GM19463 (cell line): ENCODE results near the gene NIT1.
A peak's percentile ranks its signal among the peaks of the same experiment; 100 is the strongest.

ENCODE experiments used
- ATAC-seq: cut with Tn5 transposase; IDR thresholded peaks from one replicate; pipeline ENCODE4 v1.9.1; 2021; ENCODE audit warnings: mild to moderate bottlenecking, moderate library complexity; ENCODE audit not compliant: unreplicated experiment

The NIT1 gene

GRCh38 chr1:161140755-161141400, 23.0 kb downstream of the NIT1 start:
- no peak for ATAC-seq

- ATAC-seq, result no peak
These were observed 27.9 kb downstream of the NIT1 start for GRCh38 chr1:161145832-161146231.

GRCh38 chr1:161153176-161153575, 35.3 kb downstream of the NIT1 start:
- ATAC-seq, result no peak

GRCh38 chr1:161153682-161154337, 35.9 kb downstream of the NIT1 start, which contains the start of gene UFC1:
Gene UFC1 (plus strand): TSS chr1:161153978. CDS start chr1:161153998, 20 bp downstream.
- peak; percentile 95 for ATAC-seq

- no peak for ATAC-seq
These were observed 40.0 kb downstream of the NIT1 start for GRCh38 chr1:161157867-161158266.

- no peak for ATAC-seq
These were observed 40.6 kb downstream of the NIT1 start for GRCh38 chr1:161158316-161159010.

- ATAC-seq, result peak; percentile 91
These were observed 41.4 kb downstream of the NIT1 start, which contains the start of gene USP21 for GRCh38 chr1:161159087-161159912. Gene USP21 (plus strand): TSS chr1:161159500. CDS start chr1:161160641, 1,141 bp downstream.

GRCh38 chr1:161159913-161160243, 42.0 kb downstream of the NIT1 start:
- ATAC-seq, result no peak

- ATAC-seq, result no peak
These were observed 42.8 kb downstream of the NIT1 start for GRCh38 chr1:161160671-161161145.

- no peak for ATAC-seq
These were observed 43.7 kb downstream of the NIT1 start for GRCh38 chr1:161161652-161162051.

GRCh38 chr1:161162052-161162451, 44.1 kb downstream of the NIT1 start:
- ATAC-seq, result no peak

- ATAC-seq, result no peak
These were observed 44.9 kb downstream of the NIT1 start for GRCh38 chr1:161162806-161163205.

- ATAC-seq, result no peak
These were observed 45.9 kb downstream of the NIT1 start for GRCh38 chr1:161163793-161164192.

GRCh38 chr1:161164901-161165610, 47.2 kb downstream of the NIT1 start:
- no peak for ATAC-seq

- peak; percentile 95 for ATAC-seq
These were observed 48.1 kb downstream of the NIT1 start, which contains the start of gene PPOX for GRCh38 chr1:161165742-161166668. Gene PPOX (plus strand): TSS chr1:161166426. CDS start chr1:161166848, 422 bp downstream.

- no peak for ATAC-seq
These were observed 49.0 kb downstream of the NIT1 start for GRCh38 chr1:161166669-161167548.

- ATAC-seq, result no peak
These were observed 51.0 kb downstream of the NIT1 start for GRCh38 chr1:161168906-161169305.
